Transverse colon (tissue), 4 donors: ENCODE results near the gene CNTD1. TPM values are rescaled to one million over a fixed set of nuclear protein-coding genes. Genes with fewer than 3 reads are reported as not detected.

Experiments
- DNase-seq: peaks from one replicate; pipeline ENCODE4 v3.0.0-alpha.2; 2019
- H3K27ac ChIP-seq, 4 donors: fragments of 200-600 bp; sonication (generic); 2 replicates each; pipeline ENCODE4 v1.5.1; 2016 to 2018; ENCODE audit warnings: inconsistent platforms in 4 of 4
- H3K27me3 ChIP-seq: fragments of 200-600 bp; sonication (generic); 2 replicates; pipeline ENCODE4 v1.5.1; 2017; ENCODE audit warnings: inconsistent platforms
- H3K36me3 ChIP-seq, 4 donors: fragments of 200-600 bp; sonication (generic); 2 replicates each; pipeline ENCODE4 v1.5.1; 2017 to 2019; ENCODE audit warnings: inconsistent platforms in 4 of 4
- H3K4me1 ChIP-seq, 4 donors: fragments of 200-600 bp; sonication (generic); 2 replicates each; pipeline ENCODE4 v1.5.1; 2017 to 2020; ENCODE audit warnings: inconsistent platforms in 4 of 4
- H3K4me3 ChIP-seq, 4 donors: fragments of 200-600 bp; sonication (generic); 1 replicate in 1 of 4; 2 replicates in 3 of 4; pipeline versions ENCODE4 v1.5.1 to v1.6.1; 2017 to 2019; ENCODE audit warnings: inconsistent platforms in 4 of 4
- H3K9me3 ChIP-seq, 2 donors: fragments of 200-600 bp; sonication (generic); 2 replicates each; pipeline ENCODE4 v1.5.1; 2017 to 2019; ENCODE audit warnings: inconsistent platforms in 2 of 2
- CTCF ChIP-seq, 5 experiments: fragments of 200-600 bp in 3 of 5; fragments of 450-650 bp in 2 of 5; sonication (generic) in 3 of 5; IDR thresholded peaks; 1 replicate in 2 of 5; 2 replicates in 3 of 5; pipeline ENCODE4 v1.5.1; 2016 to 2017; ENCODE audit warnings: antibody characterized with exemption in 5 of 5, inconsistent platforms in 3 of 5, mild to moderate bottlenecking in 2 of 5, moderate library complexity in 1 of 5
- EP300 ChIP-seq: sonication (generic); formaldehyde crosslinking; IDR thresholded peaks from one replicate; pipeline ENCODE4 v1.6.1; 2017; ENCODE audit warnings: antibody characterized with exemption, low read depth
- POLR2A ChIP-seq: fragments of 450-650 bp; IDR thresholded peaks from one replicate; pipeline ENCODE4 v1.6.1; 2016; ENCODE audit warnings: antibody characterized with exemption, mild to moderate bottlenecking, moderate library complexity
- POLR2AphosphoS5 ChIP-seq, 3 donors: sonication (generic); formaldehyde crosslinking; IDR thresholded peaks; one replicate each; pipeline ENCODE4 v1.6.1; 2016; ENCODE audit warnings: antibody characterized with exemption in 3 of 3
- WGBS, 2 donors: methylation state at CpG; one replicate each; pipeline ENCODE4 v1.1.5; 2018; ENCODE audit warnings: low coverage in 1 of 2; 5-methylcytosine and 5-hydroxymethylcytosine counted together
- in situ Hi-C, 4 donors: fragments of 200-750 bp; cut with MboI; loops; one replicate each; pipeline versions ENCODE4 v1.15.0 to v1.15.1; 2017; ENCODE audit warnings: low sequenced_read_pairs in 3 of 4, low pct_ligation_motif_present in 1 of 4, low pct_unique_long_range_greater_than_20kb in 1 of 4
- intact Hi-C: fragments of 100-400 bp; cut with DNase I; formaldehyde crosslinking; loops from one replicate; pipeline ENCODE4 v1.15.1; 2023; ENCODE audit warnings: low total_unique reads
- total RNA-seq, 4 donors: library from RNA; depleted of rRNA; stranded (reverse); fragments of >200 nt; gene quantifications; one replicate each; pipeline ENCODE4 v1.1.0, GENCODE V29; 2016

The CNTD1 gene
- total RNA-seq, 4 donors from 2014 or later: 0.48 to 1.5 TPM; not detected in 2

DNA sequence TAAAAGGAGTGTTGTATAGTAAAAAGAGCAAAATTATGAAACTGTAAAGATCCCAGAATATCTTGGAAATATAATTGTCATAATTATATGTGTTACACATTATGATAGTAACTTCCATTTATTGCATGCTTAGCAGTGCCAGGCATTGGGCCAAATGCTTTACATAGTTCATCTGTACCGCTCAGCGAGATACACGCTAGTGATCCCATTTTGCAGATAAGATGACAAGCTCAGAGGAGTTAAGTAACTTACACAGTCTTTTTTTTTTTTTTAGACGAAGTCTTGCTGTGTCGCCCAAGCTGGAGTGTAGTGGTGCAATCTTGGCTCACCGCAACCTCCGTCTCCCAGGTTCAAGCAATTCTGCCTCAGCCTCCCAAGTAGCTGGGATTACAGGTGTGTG, 47.0 kb upstream of the CNTD1 start:
- intact Hi-C loops: no loop called here

GRCh38 chr17:42754782-42755181, 43.9 kb upstream of the CNTD1 start:
- intact Hi-C loops (no loop called here), in situ Hi-C loops (no loop called here)
- H3K4me1 ChIP-seq: peaks cover 0 to 5% (median 2%) of the 10 kb centered on the region in 4 donors
- WGBS, 2 donors: 76% methylated on average over 3 of the region's 3 CpGs; no CpG with 5 or more reads in 1 of the 2 donors
- DNase-seq: no peak
- peaks cover 3% of the 10 kb centered on the region for H3K27me3 ChIP-seq
- no peak for TF ChIP-seq POLR2A
- no peak for TF ChIP-seq CTCF (IDR thresholded peaks at IDR 0.05)
- no peak for TF ChIP-seq POLR2AphosphoS5 (IDR thresholded peaks at IDR 0.05)
- TF ChIP-seq EP300: no peak
- no peaks in the 10 kb centered on the region for H3K9me3 ChIP-seq
- H3K36me3 ChIP-seq: no peaks in the 10 kb centered on the region
- no peak overlapping the region for H3K4me3 ChIP-seq
- H3K27ac ChIP-seq: no peak overlapping the region

More for the DNA sequence above, 47.0 kb upstream of the CNTD1 start:
- no peak overlapping the region for H3K27ac ChIP-seq
- TF ChIP-seq POLR2AphosphoS5 (IDR thresholded peaks at IDR 0.05) (no peak), POLR2A (no peak), CTCF (IDR thresholded peaks at IDR 0.05) (no peak), EP300 (no peak)
- H3K36me3 ChIP-seq: no peaks in the 10 kb centered on the region
- in situ Hi-C loops: no loop called here
- no peak overlapping the region for H3K4me3 ChIP-seq
- no peaks in the 10 kb centered on the region for H3K27me3 ChIP-seq
- 49 to 71% methylated on average over 4 to 7 of the region's 7 CpGs for WGBS, 2 donors
- peaks cover 0 to 3% (median 2%) of the 10 kb centered on the region in 4 donors for H3K4me1 ChIP-seq
- H3K9me3 ChIP-seq: no peaks in the 10 kb centered on the region
- DNase-seq: no peak

GRCh38 chr17:42759982-42760651, 38.5 kb upstream of the CNTD1 start:
- peak overlapping the region in 2 of 4 donors; percentile 32 to 62 for H3K4me3 ChIP-seq
- WGBS, 2 donors: 37 to 54% methylated on average over 3 to 11 of the region's 11 CpGs
- H3K9me3 ChIP-seq: no peaks in the 10 kb centered on the region
- H3K27ac ChIP-seq: peak overlapping the region in 2 of 4 donors; percentile 42 to 55
- H3K27me3 ChIP-seq: peaks cover 30% of the 10 kb centered on the region
- intact Hi-C loops (loop anchor here (5.0 to 10.0 kb wide), 2 partner anchors 38 to 175 kb away; no protein-coding TSS in a partner anchor), in situ Hi-C loops (no loop called here)
- TF ChIP-seq POLR2AphosphoS5 (IDR thresholded peaks at IDR 0.05) (no peak), POLR2A (no peak), EP300 (no peak), CTCF (IDR thresholded peaks at IDR 0.05) (no peak)
- H3K4me1 ChIP-seq: peaks cover 8 to 22% (median 14%) of the 10 kb centered on the region in 4 donors
- no peaks in the 10 kb centered on the region for H3K36me3 ChIP-seq
- DNase-seq: no peak

GRCh38 chr17:42760652-42761581, 37.7 kb upstream of the CNTD1 start, which contains the start of gene RAMP2:
TSS of gene RAMP2 (plus strand) at chr17:42761227. CDS start at chr17:42761262, 35 bp downstream.
- WGBS, 2 donors: 8% methylated on average over 56 of the region's 92 CpGs; no CpG with 5 or more reads in 1 of the 2 donors
- peak within 1 kb of the TSS; percentile 21 to 55 (median 44) for H3K27ac ChIP-seq
- intact Hi-C loops: loop anchor here (5.0 to 10.0 kb wide), 2 partner anchors 39 to 176 kb away; no protein-coding TSS in a partner anchor

More at GRCh38 chr17:42760652-42761581, 37.7 kb upstream of the CNTD1 start, which contains the start of gene RAMP2:
- H3K27me3 ChIP-seq: peaks cover 30% of the 10 kb centered on the region
- in situ Hi-C loops: no loop called here
- DNase-seq: no peak
- H3K4me3 ChIP-seq: peak within 1 kb of the TSS; percentile 32 to 62 (median 46)
- peaks cover 8 to 22% (median 14%) of the 10 kb centered on the region in 4 donors for H3K4me1 ChIP-seq
- TF ChIP-seq POLR2AphosphoS5 (IDR thresholded peaks at IDR 0.05) (no peak), POLR2A (no peak), EP300 (no peak), CTCF (IDR thresholded peaks at IDR 0.05) (no peak)
- H3K36me3 ChIP-seq: no peaks in the 10 kb centered on the region
- no peaks in the 10 kb centered on the region for H3K9me3 ChIP-seq
